ENCODE data around the gene ARID1B.

The ARID1B gene

GRCh38 chr6:156900292-156900691, 123.1 kb downstream of the ARID1B start:
- no peak for TF ChIP-seq CTCF (IDR thresholded peaks at IDR 0.05; ENCODE audit: extremely low read depth, missing control alignments)

GRCh38 chr6:156901309-156902019, 124.3 kb downstream of the ARID1B start:
- TF ChIP-seq CTCF (IDR thresholded peaks at IDR 0.05; ENCODE audit: extremely low read depth, missing control alignments) = no peak
- DNase-seq (ENCODE audit: low spot score) = no peak

More at GRCh38 chr6:156900292-156900691, 123.1 kb downstream of the ARID1B start:
- no peak for DNase-seq (ENCODE audit: low spot score)

- DNase-seq (ENCODE audit: low spot score) = no peak
- TF ChIP-seq CTCF (IDR thresholded peaks at IDR 0.05; ENCODE audit: extremely low read depth, missing control alignments) = no peak
These were observed 125.6 kb downstream of the ARID1B start for GRCh38 chr6:156902782-156903181.

GRCh38 chr6:156904176-156904967, 127.2 kb downstream of the ARID1B start:
- no peak for TF ChIP-seq CTCF (IDR thresholded peaks at IDR 0.05; ENCODE audit: extremely low read depth, missing control alignments)
- DNase-seq (ENCODE audit: low spot score) = no peak

GRCh38 chr6:156905801-156906200, 128.6 kb downstream of the ARID1B start:
- DNase-seq (ENCODE audit: low spot score) = no peak
- no peak for TF ChIP-seq CTCF (IDR thresholded peaks at IDR 0.05; ENCODE audit: extremely low read depth, missing control alignments)

GRCh38 chr6:156906451-156906850, 129.3 kb downstream of the ARID1B start:
- no peak for DNase-seq (ENCODE audit: low spot score)
- TF ChIP-seq CTCF (IDR thresholded peaks at IDR 0.05; ENCODE audit: extremely low read depth, missing control alignments) = no peak
